BLaER1 treated with 17β-estradiol and CSF1 and Interleukin-3, amounts not matched to agents 10 nM and 100 nM (cell line): ENCODE data around the gene TBC1D17.

Experiments
- H3K27ac ChIP-seq, 11 experiments: shearing (Covaris generic); formaldehyde crosslinking; 2 replicates each; pipeline ENCODE4 v1.8.1; 2022
- H3K27me3 ChIP-seq, 11 experiments: shearing (Covaris generic); formaldehyde crosslinking; 2 replicates each; pipeline ENCODE4 v1.8.1; 2022
- H3K36me3 ChIP-seq, 11 experiments: shearing (Covaris generic); formaldehyde crosslinking; 2 replicates each; pipeline ENCODE4 v1.8.1; 2022
- H3K4me1 ChIP-seq, 10 experiments: shearing (Covaris generic); formaldehyde crosslinking; 2 replicates each; pipeline ENCODE4 v1.8.1; 2022
- H3K4me2 ChIP-seq, 11 experiments: shearing (Covaris generic); formaldehyde crosslinking; 2 replicates each; pipeline ENCODE4 v1.8.1; 2022
- H3K4me3 ChIP-seq, 10 experiments: shearing (Covaris generic); formaldehyde crosslinking; 2 replicates each; pipeline ENCODE4 v1.8.1; 2022
- H3K9ac ChIP-seq, 11 experiments: shearing (Covaris generic); formaldehyde crosslinking; 2 replicates each; pipeline ENCODE4 v1.8.1; 2022
- H3K9me3 ChIP-seq, 11 experiments: shearing (Covaris generic); formaldehyde crosslinking; replicated peaks in 1 of 11; 2 replicates each; pipeline ENCODE4 v1.8.1; 2022
- H4K20me1 ChIP-seq, 11 experiments: shearing (Covaris generic); formaldehyde crosslinking; 2 replicates each; pipeline ENCODE4 v1.8.1; 2022
- Cebpa-rat ChIP-seq, 11 experiments: shearing (Covaris generic); IDR thresholded peaks; 2 replicates each; pipeline ENCODE4 v1.8.1; 2022

TBC1D17 gene

DNA sequence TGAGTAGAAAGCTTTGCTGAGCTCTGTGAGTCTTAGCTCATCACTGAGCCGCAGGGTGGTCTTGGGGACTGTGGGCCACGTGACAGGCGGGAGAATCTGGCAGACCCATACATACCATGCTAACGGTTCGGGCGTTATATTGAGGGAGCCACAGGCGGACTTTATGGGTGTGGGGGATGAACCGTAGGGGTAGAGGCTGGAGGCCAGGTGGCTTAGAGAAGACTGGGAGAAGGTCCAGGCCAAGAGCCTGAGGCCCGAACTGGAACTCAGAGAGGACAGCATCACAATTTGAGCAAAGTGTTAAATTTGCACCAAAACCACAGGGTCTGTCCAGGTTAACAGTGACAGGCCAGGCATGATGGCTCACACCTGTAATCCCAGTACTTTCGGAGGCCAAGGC, 36.2 kb downstream of the TBC1D17 start:
- peaks cover 39 to 99% (median 65%) of the 10 kb centered on the region in 10 experiments for H3K4me1 ChIP-seq
- peak overlapping the region in 3 of 11 experiments; percentile 17 to 87 (median 18); a peak in 4 of 22 replicates for H3K27ac ChIP-seq
- no peaks in the 10 kb centered on the region for H3K9me3 ChIP-seq
- H3K27me3 ChIP-seq: no peaks in the 10 kb centered on the region
- peak overlapping the region in 5 of 11 experiments; percentile 83 to 96 (median 86); a peak in 7 of 22 replicates for H3K4me2 ChIP-seq
- H3K9ac ChIP-seq: peak overlapping the region in 4 of 11 experiments; percentile 10 to 38 (median 32); a peak in 1 of 22 replicates
- H3K36me3 ChIP-seq: peaks cover 62 to 98% (median 95%) of the 10 kb centered on the region in 11 experiments
- no peak for TF ChIP-seq Cebpa-rat (IDR thresholded peaks at IDR 0.05)
- peaks cover 30 to 99% (median 98%) of the 10 kb centered on the region in 11 experiments; a peak in 21 of 22 replicates for H4K20me1 ChIP-seq
- no peak overlapping the region for H3K4me3 ChIP-seq

- H3K4me3 ChIP-seq: no peak overlapping the region
- peak overlapping the region in 3 of 11 experiments; percentile 7 to 32 (median 28); a peak in 2 of 22 replicates for H3K4me2 ChIP-seq
- no peak for TF ChIP-seq Cebpa-rat (IDR thresholded peaks at IDR 0.05)
- H3K27ac ChIP-seq: no peak overlapping the region
- H3K9ac ChIP-seq: peak overlapping the region in 1 of 11 experiments; percentile 9; a peak in 1 of 22 replicates
- peaks cover 43 to 97% (median 55%) of the 10 kb centered on the region in 10 experiments for H3K4me1 ChIP-seq
- peaks cover 44 to 99% (median 97%) of the 10 kb centered on the region in 11 experiments for H4K20me1 ChIP-seq
- no peaks in the 10 kb centered on the region for H3K27me3 ChIP-seq
- H3K36me3 ChIP-seq: peaks cover 60 to 97% (median 92%) of the 10 kb centered on the region in 11 experiments
- no peaks in the 10 kb centered on the region for H3K9me3 ChIP-seq
These were observed 37.8 kb downstream of the TBC1D17 start for GRCh38 chr19:49915271-49915670.

DNA sequence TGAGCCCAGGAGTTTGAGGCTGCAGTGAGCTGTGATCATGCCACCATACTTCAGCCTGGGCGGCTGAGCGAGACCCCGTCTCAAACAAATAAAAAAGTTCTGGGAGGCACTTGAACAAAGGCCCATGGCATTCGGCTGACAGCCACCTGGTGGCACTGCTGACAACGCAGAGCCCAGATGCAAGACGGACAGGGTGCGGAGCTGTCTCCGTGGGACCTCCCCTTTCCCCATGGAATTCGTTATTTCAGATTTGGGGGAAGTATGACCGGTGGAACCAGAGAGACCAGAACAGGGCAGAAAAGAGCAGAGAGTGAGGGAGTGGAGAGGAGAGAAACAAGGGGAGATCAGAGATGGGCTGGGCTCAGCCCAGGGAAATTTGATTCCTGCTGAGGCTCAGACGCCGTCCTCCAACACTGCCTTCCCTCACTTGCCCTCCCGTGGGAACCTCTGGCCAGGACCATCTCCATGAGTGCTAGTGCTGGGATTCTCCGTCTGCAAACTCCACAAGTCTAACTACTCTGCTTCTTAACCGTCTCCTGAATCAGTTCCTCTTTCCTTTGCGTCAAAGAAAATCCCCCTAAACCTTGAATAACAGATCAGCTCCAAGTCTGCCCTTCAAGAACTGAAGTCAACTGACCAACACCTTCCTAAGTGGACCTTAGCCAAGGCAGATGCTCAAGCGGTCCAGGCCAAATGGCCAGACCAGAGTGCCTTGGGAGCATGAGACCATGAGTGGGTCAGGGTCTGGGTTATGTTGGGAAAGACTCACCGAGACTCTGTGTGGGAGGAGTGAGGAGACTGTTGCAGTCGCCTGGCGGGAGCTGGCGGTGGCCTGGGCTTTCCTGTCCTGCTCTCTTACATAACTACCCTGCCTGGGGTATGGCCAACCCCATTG, 39.6 kb downstream of the TBC1D17 start:
- H3K4me1 ChIP-seq: peaks cover 45 to 97% (median 57%) of the 10 kb centered on the region in 10 experiments
- H3K36me3 ChIP-seq: peaks cover 78 to 98% (median 95%) of the 10 kb centered on the region in 11 experiments
- H3K27me3 ChIP-seq: no peaks in the 10 kb centered on the region
- peak overlapping the region in 2 of 11 experiments; percentile 0 to 3; a peak in 2 of 22 replicates for H3K9ac ChIP-seq
- H3K4me2 ChIP-seq: peak overlapping the region in 6 of 11 experiments; percentile 8 to 75 (median 36); a peak in 9 of 22 replicates
- TF ChIP-seq Cebpa-rat (IDR thresholded peaks at IDR 0.05): no peak
- peaks cover 62 to 100% (median 98%) of the 10 kb centered on the region in 11 experiments for H4K20me1 ChIP-seq
- H3K27ac ChIP-seq: peak overlapping the region in 6 of 11 experiments; percentile 1 to 39 (median 18); a peak in 6 of 22 replicates
- H3K9me3 ChIP-seq: no peaks in the 10 kb centered on the region
- H3K4me3 ChIP-seq: no peak overlapping the region

- Histone ChIP-seq H3K9ac (peak overlapping the region in 2 of 11 experiments; percentile 0 to 9; a peak in 2 of 22 replicates), H3K36me3 (peaks cover 79 to 98% (median 95%) of the 10 kb centered on the region in 11 experiments), H3K27me3 (no peaks in the 10 kb centered on the region), H3K27ac (peak overlapping the region in 3 of 11 experiments; percentile 3 to 35 (median 15); a peak in 2 of 22 replicates), H3K4me2 (peak overlapping the region in 3 of 11 experiments; percentile 38 to 75 (median 63); a peak in 7 of 22 replicates), H3K4me1 (peaks cover 45 to 97% (median 58%) of the 10 kb centered on the region in 10 experiments), H3K9me3 (no peaks in the 10 kb centered on the region), H4K20me1 (peaks cover 72 to 100% (median 98%) of the 10 kb centered on the region in 11 experiments), H3K4me3 (no peak overlapping the region)
- no peak for TF ChIP-seq Cebpa-rat (IDR thresholded peaks at IDR 0.05)
These were observed 40.6 kb downstream of the TBC1D17 start for GRCh38 chr19:49918089-49918488.

- Histone ChIP-seq H3K27me3 (no peaks in the 10 kb centered on the region), H3K27ac (peak overlapping the region in 8 of 11 experiments; percentile 57 to 83 (median 68); a peak in 12 of 22 replicates), H3K4me1 (peaks cover 66 to 97% (median 78%) of the 10 kb centered on the region in 10 experiments), H3K9ac (peak overlapping the region in 5 of 11 experiments; percentile 10 to 79 (median 76); a peak in 5 of 22 replicates), H3K4me2 (peak overlapping the region; percentile 89 to 99 (median 95); a peak in 20 of 22 replicates), H4K20me1 (peaks cover 87 to 100% (median 98%) of the 10 kb centered on the region in 11 experiments), H3K4me3 (no peak overlapping the region), H3K36me3 (peaks cover 77 to 98% (median 95%) of the 10 kb centered on the region in 11 experiments), H3K9me3 (no peaks in the 10 kb centered on the region)
- no peak for TF ChIP-seq Cebpa-rat (IDR thresholded peaks at IDR 0.05)
These were observed 43.3 kb downstream of the TBC1D17 start for GRCh38 chr19:49920624-49921363.

DNA sequence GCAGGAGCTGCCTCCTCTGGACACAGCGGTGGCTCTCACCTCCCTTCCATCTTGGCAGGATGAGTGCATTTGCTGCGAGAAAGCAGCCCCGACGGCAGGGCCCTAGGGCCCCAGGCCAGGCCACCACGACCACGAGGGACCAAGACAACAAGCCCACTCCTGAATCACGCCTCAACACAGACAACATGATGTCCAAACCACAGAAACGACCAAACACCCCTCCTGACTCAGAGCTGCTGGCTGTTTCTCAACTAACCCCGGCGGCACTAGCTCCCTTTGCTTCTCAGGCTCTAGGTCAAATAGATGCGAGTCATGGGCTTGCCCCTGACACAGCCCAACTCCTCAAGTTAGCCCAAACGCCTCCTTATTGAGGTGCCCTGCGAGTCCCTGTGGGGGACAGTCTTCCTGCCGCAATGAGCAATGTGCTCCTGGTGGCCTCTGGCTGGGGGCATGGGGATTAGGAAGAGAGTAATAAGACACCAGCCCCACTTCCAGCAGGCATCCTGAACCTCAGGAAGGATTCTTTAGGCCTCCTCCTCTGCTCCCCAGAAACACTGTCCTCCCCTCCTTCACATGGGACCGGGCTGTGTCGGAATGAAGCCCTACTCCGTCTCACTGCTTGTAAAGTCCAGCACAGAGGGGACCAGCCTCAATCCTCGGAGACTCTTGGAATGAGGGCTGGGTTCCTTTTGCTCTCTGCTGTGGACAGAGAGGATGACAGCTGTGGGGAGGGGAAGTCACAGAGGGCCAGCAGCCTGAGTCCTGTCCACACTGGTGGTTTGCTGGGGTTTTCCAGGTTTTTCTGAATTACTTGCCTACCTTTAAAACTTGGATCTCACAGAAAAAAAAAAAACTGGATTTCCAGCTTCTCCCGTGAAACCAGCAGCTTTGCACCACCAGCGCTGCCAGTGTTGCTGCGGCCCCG, 44.6 kb downstream of the TBC1D17 start:
- Histone ChIP-seq H3K27ac (peak overlapping the region; percentile 28 to 83 (median 60); a peak in 20 of 22 replicates), H4K20me1 (peaks cover 79 to 100% (median 98%) of the 10 kb centered on the region in 11 experiments), H3K9me3 (no peaks in the 10 kb centered on the region), H3K27me3 (no peaks in the 10 kb centered on the region), H3K9ac (peak overlapping the region; percentile 49 to 79 (median 62); a peak in 20 of 22 replicates), H3K36me3 (peaks cover 83 to 98% (median 94%) of the 10 kb centered on the region in 11 experiments), H3K4me1 (peaks cover 76 to 97% (median 88%) of the 10 kb centered on the region in 10 experiments), H3K4me3 (no peak overlapping the region), H3K4me2 (peak overlapping the region; percentile 89 to 99 (median 95))
- no peak for TF ChIP-seq Cebpa-rat (IDR thresholded peaks at IDR 0.05)

- no peaks in the 10 kb centered on the region for H3K27me3 ChIP-seq
- peak overlapping the region; percentile 89 to 99 (median 95) for H3K4me2 ChIP-seq
- H3K9ac ChIP-seq: peak overlapping the region; percentile 50 to 79 (median 62); a peak in 21 of 22 replicates
- H3K4me3 ChIP-seq: peak overlapping the region in 3 of 10 experiments; percentile 29 to 44 (median 34); a peak in 4 of 20 replicates
- no peak for TF ChIP-seq Cebpa-rat (IDR thresholded peaks at IDR 0.05)
- H3K4me1 ChIP-seq: peaks cover 76 to 96% (median 89%) of the 10 kb centered on the region in 10 experiments
- H3K36me3 ChIP-seq: peaks cover 77 to 96% (median 92%) of the 10 kb centered on the region in 11 experiments
- no peaks in the 10 kb centered on the region for H3K9me3 ChIP-seq
- H4K20me1 ChIP-seq: peaks cover 68 to 100% (median 97%) of the 10 kb centered on the region in 11 experiments
- peak overlapping the region; percentile 49 to 83 (median 60); a peak in 20 of 22 replicates for H3K27ac ChIP-seq
These were observed 45.8 kb downstream of the TBC1D17 start for GRCh38 chr19:49923055-49924003.
